Neural crest cell (in vitro differentiated cells): Measurements from ENCODE around the gene LPP. TPM values are rescaled to one million over a fixed set of nuclear protein-coding genes. Genes with fewer than 3 reads are reported as not detected.

Experiments
- DNase-seq: peaks from one replicate; pipeline ENCODE4 v3.0.0; 2021; ENCODE audit warnings: low read depth, mixed read lengths, low spot score
- H3K27ac Mint-ChIP-seq: one replicate; pipeline ENCODE4 v1.8.0; 2021; ENCODE audit warnings: mild to moderate bottlenecking, mixed read lengths; ENCODE audit not compliant: unreplicated experiment
- H3K27me3 Mint-ChIP-seq: 2 replicates; pipeline ENCODE4 v1.8.0; 2021; ENCODE audit warnings: low read depth, mild to moderate bottlenecking, mixed read lengths
- H3K36me3 Mint-ChIP-seq: 2 replicates; pipeline ENCODE4 v1.8.0; 2021; ENCODE audit warnings: low read depth, mild to moderate bottlenecking, mixed read lengths
- H3K4me1 Mint-ChIP-seq: 2 replicates; pipeline ENCODE4 v1.8.0; 2021; ENCODE audit warnings: mixed read lengths
- H3K4me3 Mint-ChIP-seq: one replicate; pipeline ENCODE4 v1.8.0; 2021; ENCODE audit warnings: mild to moderate bottlenecking, mixed read lengths
- H3K9me3 Mint-ChIP-seq: 2 replicates; pipeline ENCODE4 v1.8.0; 2021; ENCODE audit warnings: mixed read lengths
- CTCF ChIP-seq: fragments of 200-600 bp; sonication (generic); conservative IDR thresholded peaks from 2 replicates; pipeline ENCODE4 v1.5.0; 2021; ENCODE audit warnings: antibody characterized with exemption, mild to moderate bottlenecking
- total RNA-seq: library from RNA; stranded (reverse); gene quantifications from 2 replicates; pipeline ENCODE4 v1.2.1, GENCODE V29; 2021

The LPP gene
- total RNA-seq, 1 donor from 2014 or later, result 38.7 TPM

GRCh38 chr3:188188911-188189310, 35.0 kb downstream of the LPP start:
- Mint-ChIP-seq H3K9me3 (no peaks in the 10 kb centered on the region), H3K4me1 (peaks cover 15% of the 10 kb centered on the region)
- TF ChIP-seq CTCF, result no peak

GRCh38 chr3:188191460-188191859, 37.5 kb downstream of the LPP start:
- Mint-ChIP-seq H3K27me3 (no peaks in the 10 kb centered on the region), H3K9me3 (peaks cover 2% of the 10 kb centered on the region), H3K4me3 (no peak overlapping the region), H3K27ac (no peak overlapping the region), H3K4me1 (peaks cover 11% of the 10 kb centered on the region), H3K36me3 (no peaks in the 10 kb centered on the region)
- no peak for DNase-seq
- no peak for TF ChIP-seq CTCF

More at GRCh38 chr3:188188911-188189310, 35.0 kb downstream of the LPP start:
- peak overlapping the region; percentile 73 for H3K27ac Mint-ChIP-seq
- no peaks in the 10 kb centered on the region for H3K27me3 Mint-ChIP-seq
- H3K4me3 Mint-ChIP-seq, result no peak overlapping the region
- no peak for DNase-seq
- H3K36me3 Mint-ChIP-seq, result no peaks in the 10 kb centered on the region

- TF ChIP-seq CTCF, result no peak
- DNase-seq, result no peak
- no peak overlapping the region for H3K27ac Mint-ChIP-seq
- no peaks in the 10 kb centered on the region for H3K27me3 Mint-ChIP-seq
- H3K9me3 Mint-ChIP-seq, result peaks cover 2% of the 10 kb centered on the region
- peaks cover 13% of the 10 kb centered on the region for H3K4me1 Mint-ChIP-seq
- H3K36me3 Mint-ChIP-seq, result no peaks in the 10 kb centered on the region
- no peak overlapping the region for H3K4me3 Mint-ChIP-seq
Observed at GRCh38 chr3:188192034-188192433, 38.1 kb downstream of the LPP start.

GRCh38 chr3:188194332-188194731, 40.4 kb downstream of the LPP start:
- H3K27me3 Mint-ChIP-seq, result no peaks in the 10 kb centered on the region
- peaks cover 3% of the 10 kb centered on the region for H3K36me3 Mint-ChIP-seq
- peaks cover 2% of the 10 kb centered on the region for H3K9me3 Mint-ChIP-seq
- TF ChIP-seq CTCF, result no peak
- peaks cover 27% of the 10 kb centered on the region for H3K4me1 Mint-ChIP-seq
- H3K4me3 Mint-ChIP-seq, result no peak overlapping the region
- no peak overlapping the region for H3K27ac Mint-ChIP-seq
- no peak for DNase-seq

- Mint-ChIP-seq H3K4me3 (no peak overlapping the region), H3K9me3 (peaks cover 2% of the 10 kb centered on the region), H3K27me3 (no peaks in the 10 kb centered on the region), H3K36me3 (peaks cover 3% of the 10 kb centered on the region), H3K27ac (peak overlapping the region; percentile 3), H3K4me1 (peaks cover 27% of the 10 kb centered on the region)
- DNase-seq, result no peak
- no peak for TF ChIP-seq CTCF
Observed at GRCh38 chr3:188196232-188196990, 42.5 kb downstream of the LPP start.
